Right lobe of liver (tissue), 4 donors: ENCODE data around the gene GABPB2.

Source experiments
- POLR2A ChIP-seq: fragments of 450-650 bp; IDR thresholded peaks from one replicate; pipeline ENCODE4 v1.6.1; 2017; ENCODE audit warnings: antibody characterized with exemption, mild to moderate bottlenecking
- TF ChIP-seq, protein P1 (sequence below), 4 donors: fragments of 200-600 bp in 3 of 4; fragments of 450-650 bp in 1 of 4; IDR thresholded peaks; one replicate each; pipeline versions ENCODE4 v1.5.1 to v1.8.0; 2016 to 2022; ENCODE audit warnings: antibody characterized with exemption in 4 of 4, mild to moderate bottlenecking in 2 of 4
- donor health status: DM: no; HTN: no; CAD: no.
- donor health status: DM: no; HTN: no; CAD: no.
- donor health status: DM: no; HTN: yes; CAD: no.

DNA sequence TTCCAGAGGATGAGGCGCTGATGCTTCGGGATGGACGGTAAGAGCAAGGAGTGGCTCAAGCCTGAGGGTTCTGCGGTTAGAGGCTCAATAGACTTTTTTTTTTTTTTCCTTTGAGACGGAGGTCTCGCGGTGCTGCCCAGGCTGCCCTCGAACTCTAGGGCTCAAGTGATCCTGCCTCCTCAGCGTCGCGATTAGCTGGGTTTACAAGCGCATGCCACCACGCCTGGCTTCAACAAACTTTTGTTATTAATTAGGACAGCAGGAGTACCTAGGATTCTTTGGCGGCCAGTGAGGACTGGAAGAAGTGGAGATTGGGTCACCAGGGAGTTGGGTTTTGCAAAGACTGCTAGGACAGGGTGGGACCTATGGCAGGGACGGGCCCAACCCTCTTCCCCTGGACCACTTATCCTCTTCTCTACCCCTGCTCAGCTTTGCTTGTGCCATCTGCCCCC lies 96.0 kb downstream of the GABPB2 start:
- TF ChIP-seq, protein P1, sequence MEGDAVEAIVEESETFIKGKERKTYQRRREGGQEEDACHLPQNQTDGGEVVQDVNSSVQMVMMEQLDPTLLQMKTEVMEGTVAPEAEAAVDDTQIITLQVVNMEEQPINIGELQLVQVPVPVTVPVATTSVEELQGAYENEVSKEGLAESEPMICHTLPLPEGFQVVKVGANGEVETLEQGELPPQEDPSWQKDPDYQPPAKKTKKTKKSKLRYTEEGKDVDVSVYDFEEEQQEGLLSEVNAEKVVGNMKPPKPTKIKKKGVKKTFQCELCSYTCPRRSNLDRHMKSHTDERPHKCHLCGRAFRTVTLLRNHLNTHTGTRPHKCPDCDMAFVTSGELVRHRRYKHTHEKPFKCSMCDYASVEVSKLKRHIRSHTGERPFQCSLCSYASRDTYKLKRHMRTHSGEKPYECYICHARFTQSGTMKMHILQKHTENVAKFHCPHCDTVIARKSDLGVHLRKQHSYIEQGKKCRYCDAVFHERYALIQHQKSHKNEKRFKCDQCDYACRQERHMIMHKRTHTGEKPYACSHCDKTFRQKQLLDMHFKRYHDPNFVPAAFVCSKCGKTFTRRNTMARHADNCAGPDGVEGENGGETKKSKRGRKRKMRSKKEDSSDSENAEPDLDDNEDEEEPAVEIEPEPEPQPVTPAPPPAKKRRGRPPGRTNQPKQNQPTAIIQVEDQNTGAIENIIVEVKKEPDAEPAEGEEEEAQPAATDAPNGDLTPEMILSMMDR (IDR thresholded peaks at IDR 0.05): no peak
- no peak for TF ChIP-seq POLR2A
